K562 (cell line): Measurements from ENCODE around the gene MSANTD4. TPM values are rescaled to one million over a fixed set of nuclear protein-coding genes. Genes with fewer than 3 reads are reported as not detected.

Source experiments
- ATAC-seq: fragments of 200-7000 bp; cut with Tn5 transposase; 3 replicates; pipeline ENCODE4 v1.9.1; 2020; ENCODE audit warnings: moderate library complexity
- Bru-seq: library from RNA; stranded (reverse); fragments of 400-500 nt; gene quantifications from one replicate; lab custom pipeline; 2021; lab: Mats Ljungman, UMichigan
- BruChase-seq, 2 experiments: library from RNA; stranded (reverse); fragments of 400-500 nt; gene quantifications; one replicate each; lab custom pipeline; 2021; lab: Mats Ljungman, UMichigan
- BruUV-seq: library from RNA; stranded (reverse); fragments of 400-500 nt; replicated peaks from 2 replicates; lab custom pipeline; 2021; lab: Mats Ljungman, UMichigan
- CTCF ChIA-PET: fragments of 300-600 bp; formaldehyde crosslinking; extraction: SDS; loops from one replicate; lab custom pipeline; 2021; ENCODE audit warnings: low intra/inter-chr PET ratio; lab: Yijun Ruan, JAX
- POLR2A ChIA-PET: fragments of 300-600, 350-650 bp; sonication (Branson Sonifier 250); formaldehyde crosslinking; extraction: SDS; loops from one replicate; lab custom pipeline; 2021; ENCODE audit warnings: antibody characterized with exemption, inconsistent platforms; lab: Yijun Ruan, JAX
- DNase-seq, 4 experiments: peaks; one replicate each; pipeline versions ENCODE4 v3.0.0 to v3.0.0-alpha.2; 2011 to 2018; ENCODE audit warnings: low spot score in 3 of 4, mixed read lengths in 3 of 4; ENCODE audit errors: extremely low read depth in 1 of 4
- FAIRE-seq: peaks from 2 replicates; lab custom pipeline; 2011; peaks lifted over from hg19 to GRCh38; lab: Jason Lieb, UNC
- H2AFZ ChIP-seq: 2 replicates; pipeline ENCODE4 v1.6.0; 2011; ENCODE audit warnings: low read depth, low read length, control low read depth, inconsistent platforms
- H3K27ac ChIP-seq: fragments of 200-600 bp; 3 replicates; pipeline ENCODE4 v1.8.0; 2011; ENCODE audit warnings: low read depth, mild to moderate bottlenecking, control low read depth, inconsistent platforms, low read length, moderate library complexity, mixed read lengths; ENCODE audit errors: extremely low read depth
- H3K27me3 ChIP-seq, 2 experiments: fragments of 300-600 bp in 1 of 2; 2 replicates in 1 of 2; 3 replicates in 1 of 2; pipeline versions ENCODE4 v1.6.0 to v1.8.0; 2011; ENCODE audit warnings: inconsistent platforms in 2 of 2, low read length in 2 of 2, mild to moderate bottlenecking in 1 of 2, mixed read lengths in 1 of 2, moderate library complexity in 1 of 2; ENCODE audit not compliant: control insufficient read depth in 2 of 2, insufficient read depth in 2 of 2
- H3K36me3 ChIP-seq: fragments of 300-600 bp; 3 replicates; pipeline ENCODE4 v1.8.0; 2011; ENCODE audit warnings: mild to moderate bottlenecking, low read length, inconsistent platforms; ENCODE audit not compliant: control insufficient read depth, insufficient read depth
- H3K4me1 ChIP-seq, 2 experiments: fragments of 200-600 bp in 1 of 2; replicated peaks in 1 of 2; 2 replicates in 1 of 2; 3 replicates in 1 of 2; pipeline versions ENCODE4 v1.5.1 to v1.8.0; 2011; ENCODE audit warnings: inconsistent platforms in 2 of 2, low read length in 2 of 2, mild to moderate bottlenecking in 1 of 2, mixed read lengths in 1 of 2, moderate library complexity in 1 of 2; ENCODE audit not compliant: control insufficient read depth in 2 of 2, insufficient read depth in 2 of 2
- H3K4me2 ChIP-seq: 2 replicates; pipeline ENCODE4 v1.6.1; 2011; ENCODE audit warnings: low read length, control low read depth, inconsistent platforms, mixed read lengths; ENCODE audit not compliant: insufficient read depth
- H3K4me3 ChIP-seq: fragments of 200-600 bp; sonication (generic), shearing (Covaris generic); 2 replicates; pipeline ENCODE4 v1.5.1; 2016; ENCODE audit warnings: control low read depth, inconsistent platforms
- H3K79me2 ChIP-seq: fragments of 200-600 bp; 3 replicates; pipeline ENCODE4 v1.8.0; 2011; ENCODE audit warnings: low read length, inconsistent platforms; ENCODE audit not compliant: control insufficient read depth, insufficient read depth
- H3K9ac ChIP-seq, 2 experiments: 2 replicates each; pipeline versions ENCODE4 v1.6.0 to v1.6.1; 2011; ENCODE audit warnings: low read depth in 2 of 2, low read length in 2 of 2, control low read depth in 1 of 2, inconsistent platforms in 1 of 2, mild to moderate bottlenecking in 1 of 2, mixed read lengths in 1 of 2; ENCODE audit not compliant: insufficient read depth in 1 of 2
- H3K9me1 ChIP-seq: one replicate; pipeline ENCODE4 v1.6.0; 2011; ENCODE audit warnings: inconsistent platforms, mild to moderate bottlenecking, low read length, moderate library complexity; ENCODE audit not compliant: control insufficient read depth, insufficient read depth
- H3K9me3 ChIP-seq: replicated peaks from 2 replicates; pipeline ENCODE4 v1.5.1; 2011; ENCODE audit warnings: low read depth, low read length, inconsistent platforms; ENCODE audit not compliant: control insufficient read depth, insufficient read depth
- H4K20me1 ChIP-seq: replicated peaks from 2 replicates; pipeline ENCODE4 v1.6.1; 2011; ENCODE audit warnings: low read length, inconsistent platforms, mixed read lengths; ENCODE audit not compliant: control insufficient read depth, insufficient read depth
- CAMTA2 ChIP-seq: fragments of 250-450 bp; sonication (Bioruptor Pico); conservative IDR thresholded peaks from 2 replicates; pipeline ENCODE4 v1.5.1; 2022
- FOSL1 ChIP-seq: fragments of 200-800 bp; sonication (Bioruptor generic); conservative IDR thresholded peaks from 2 replicates; pipeline ENCODE4 v1.6.1; 2016; ENCODE audit warnings: missing genetic modification characterization, missing compliant biosample characterization
- HDAC3 ChIP-seq: fragments of 450-650 bp; IDR thresholded peaks from 2 replicates; pipeline ENCODE4 v1.6.1; 2018; ENCODE audit warnings: borderline replicate concordance, mild to moderate bottlenecking, moderate library complexity; ENCODE audit not compliant: partially characterized antibody
- HIVEP1 ChIP-seq: fragments of 250-450 bp; sonication (Bioruptor Pico); IDR thresholded peaks from 2 replicates; pipeline ENCODE4 v1.4.0; 2020; ENCODE audit warnings: mild to moderate bottlenecking
- HNRNPLL ChIP-seq: fragments of 200-400 bp; formaldehyde crosslinking; IDR thresholded peaks from 2 replicates; pipeline ENCODE4 v1.6.1; 2017; ENCODE audit warnings: low read length, low read depth, mild to moderate bottlenecking; ENCODE audit not compliant: poor library complexity, severe bottlenecking
- REST ChIP-seq, 2 experiments: fragments of 450-650 bp; formaldehyde crosslinking in 1 of 2; IDR thresholded peaks; 2 replicates each; pipeline versions ENCODE4 v1.4.0 to v1.6.1; 2014 to 2020; ENCODE audit warnings: mild to moderate bottlenecking in 2 of 2, borderline replicate concordance in 1 of 2, low read depth in 1 of 2
- RFX5 ChIP-seq: IDR thresholded peaks from 2 replicates; pipeline ENCODE4 v1.6.1; 2011; ENCODE audit warnings: low read depth, mild to moderate bottlenecking, improper control_type of control experiment, low read length
- WGBS: fragments of 100-300 bp; shearing (Covaris generic); methylation state at CpG from one replicate; pipeline ENCODE4 v1.1.6; 2016; ENCODE audit warnings: low coverage, mixed read lengths; ENCODE audit not compliant: insufficient coverage; ENCODE audit errors: missing lambda C conversion rate; 5-methylcytosine and 5-hydroxymethylcytosine counted together
- in situ Hi-C: fragments of 300-500 bp; cut with MboI; formaldehyde crosslinking; loops from 4 replicates; pipeline ENCODE4 v1.15.0; 2018; ENCODE audit warnings: inconsistent platforms, mixed read lengths
- intact Hi-C: fragments of 100-400 bp; cut with micrococcal nuclease; formaldehyde crosslinking; loops from 2 replicates; pipeline ENCODE4 v1.14.2; 2022
- long read RNA-seq, 3 experiments: library from polyadenylated mRNA in 2 of 3; library from RNA in 1 of 3; unstranded in 2 of 3; stranded (forward) in 1 of 3; transcript quantifications; one replicate each; pipeline ENCODE4 v2.0.0, GENCODE V29; 2019 to 2022
- polyA minus RNA-seq, 3 experiments: library from RNA; depleted of rRNA, polyadenylated mRNA; stranded (reverse); fragments of >200 nt; gene quantifications; 2 replicates each; pipeline ENCODE4 v1.2.3, GENCODE V29; 2011
- polyA plus RNA-seq, 8 experiments: library from polyadenylated mRNA; depleted of rRNA in 4 of 8; stranded (reverse) in 5 of 8; unstranded in 3 of 8; fragments of >200 nt; fragmentation: Nextera tagmentation in 2 of 8; fragmentation: Illumina TruSeq in 1 of 8; extraction: Ambion mirVana in 2 of 8; extraction: Trizol in 1 of 8; gene quantifications; 2 replicates each; pipeline versions ENCODE4 v1.2.1 to v1.2.3, GENCODE V29; 2011 to 2014; ENCODE audit warnings: inconsistent platforms in 1 of 8, missing spikeins in 1 of 8
- total RNA-seq, 7 experiments: library from RNA; depleted of rRNA in 6 of 7; stranded (reverse); fragments of >200 nt in 6 of 7; fragmentation: Illumina TruSeq in 2 of 7; extraction: Trizol in 2 of 7; gene quantifications; 2 replicates each; pipeline versions ENCODE4 v1.2.1 to v1.2.3, GENCODE V29; 2011 to 2021; ENCODE audit warnings: low replicate concordance in 1 of 7

The MSANTD4 gene
- total RNA-seq (2011; cell fraction: chromatin; rRNA removed; ENCODE audit: low replicate concordance): 7.5 and 31.1 TPM in 2 replicates
- 4.7 and 6.4 TPM in 2 replicates for total RNA-seq (2011; cell fraction: nucleolus; rRNA removed)
- total RNA-seq (2011; cell fraction: nucleoplasm; rRNA removed): 12.5 and 14.7 TPM in 2 replicates
- total RNA-seq (2014; rRNA removed): 10.2 and 12.2 TPM in 2 replicates
- total RNA-seq (2014; rRNA removed; fragmentation: Illumina TruSeq; extraction: Trizol): 16.4 and 18.2 TPM in 2 replicates
- 12.1 and 14.8 TPM in 2 replicates for total RNA-seq (2015; rRNA removed; fragmentation: Illumina TruSeq; extraction: Trizol)
- total RNA-seq (2021): 9.2 and 9.9 TPM in 2 replicates
- 7.4 and 9.7 TPM in 2 replicates for polyA plus RNA-seq (2011; rRNA removed)
- polyA plus RNA-seq (2011; cell fraction: cytosol; rRNA removed): 2.0 and 3.9 TPM in 2 replicates
- 7.3 and 8.1 TPM in 2 replicates for polyA plus RNA-seq (2011; cell fraction: nucleus; rRNA removed)
- 6.9 and 7.9 TPM in 2 replicates for polyA plus RNA-seq (2012)
- polyA plus RNA-seq (2014; fragmentation: Illumina TruSeq; extraction: Trizol): 9.7 and 10.5 TPM in 2 replicates
- 1 to 10 TPM; 5.0 to 6.6 TPM for polyA plus RNA-seq (2014; fragmentation: Nextera tagmentation; extraction: Ambion mirVana)
- 9.3 and 11.6 TPM in 2 replicates for polyA plus RNA-seq (2014; rRNA removed)
- 13.9 and 16.8 TPM in 2 replicates for polyA minus RNA-seq (2011; rRNA and poly(A)+ RNA removed)
- polyA minus RNA-seq (2011; cell fraction: cytosol; rRNA and poly(A)+ RNA removed): 5.2 TPM in 2 replicates
- polyA minus RNA-seq (2011; cell fraction: nucleus; rRNA and poly(A)+ RNA removed): 11.3 and 19.5 TPM in 2 replicates
- Bru-seq, nascent RNA: percentile 86 among the genes with signal in this experiment
- percentile 84 among the genes with signal in this experiment for BruChase-seq, experiment 1, labeled RNA remaining after a 2-hour chase
- BruChase-seq, experiment 2, labeled RNA remaining after a 6-hour chase: percentile 85 among the genes with signal in this experiment
- long read RNA-seq, experiment 1, full-length matches to known transcripts: 11 of 28 reads
- long read RNA-seq, experiment 1, partial matches to known transcripts: 3 of 28 reads
- long read RNA-seq, experiment 1, other reads (novel, unspliced or antisense): 14 of 28 reads
- long read RNA-seq, experiment 2, partial matches to known transcripts: 0 of 17 reads
- long read RNA-seq, experiment 2, other reads (novel, unspliced or antisense): 16 of 17 reads
- long read RNA-seq, experiment 3, partial matches to known transcripts: 2 of 5 reads
- long read RNA-seq, experiment 3, other reads (novel, unspliced or antisense): 1 of 5 reads

GRCh38 chr11:106021967-106022794 is at the start of gene MSANTD4:
Gene MSANTD4 (minus strand): TSS chr11:106022240. CDS start chr11:106010917, 11,323 bp downstream.
- peak within 1 kb of the TSS; percentile 70 to 90 for H3K9ac ChIP-seq
- ATAC-seq: peak; percentile 99
- peak within 1 kb of the TSS; percentile 83 for H3K4me2 ChIP-seq
- ChIA-PET POLR2A (interaction anchor here (1.0 kb wide), 1 partner anchor 11 kb away, joined by 4 read pairs; no protein-coding TSS in a partner anchor), CTCF (no interaction called here)
- no peaks in the 10 kb centered on the region for H3K9me1 ChIP-seq
- H3K36me3 ChIP-seq: 0 out of 3 replicates have a peak, but pooled peaks cover 2% of the 10 kb centered on the region
- H3K4me1 ChIP-seq: peaks cover 0 to 4% of the 10 kb centered on the region in 2 experiments; a peak in 1 of 5 replicates
- H3K27me3 ChIP-seq: no peaks in the 10 kb centered on the region
- BruUV-seq: no TSS peak
- no peaks in the 10 kb centered on the region for H4K20me1 ChIP-seq
- no peaks in the 10 kb centered on the region for H3K9me3 ChIP-seq
- H3K27ac ChIP-seq: peak within 1 kb of the TSS; percentile 73
- peak within 1 kb of the TSS; percentile 76 for H3K4me3 ChIP-seq
- in situ Hi-C loops: no loop called here
- FAIRE-seq: peak; percentile 96
- DNase-seq: peak; percentile 97 to 99 (median 98)
- H2AFZ ChIP-seq: peak within 1 kb of the TSS; percentile 99
- intact Hi-C loops: loop anchor here (2.0 kb wide), 1 partner anchor 55 kb away; the partner anchor contains the start of genes AASDHPPT and KBTBD3
- WGBS: 1% methylated on average over 35 of the region's 48 CpGs
- H3K79me2 ChIP-seq: peaks cover 43% of the 10 kb centered on the region
- TF ChIP-seq HIVEP1 (CRISPR knock-in tag): no peak
- peak; percentile 85 for TF ChIP-seq HNRNPLL
- no peak for TF ChIP-seq REST (IDR thresholded peaks at IDR 0.05; ENCODE audit: borderline replicate concordance)
- TF ChIP-seq REST (CRISPR knock-in tag; IDR thresholded peaks at IDR 0.05; ENCODE audit: low read depth): peak; percentile 38; the same call in 1 of the 2 replicates
- TF ChIP-seq CAMTA2 (CRISPR knock-in tag): no peak
- TF ChIP-seq RFX5: no peak
- TF ChIP-seq HDAC3: no peak
- TF ChIP-seq FOSL1: peak; percentile 93
